ENCODE measurements around the gene CARF. TPM values are rescaled to one million over a fixed set of nuclear protein-coding genes. Genes with fewer than 3 reads are reported as not detected.
"Not testable (repeated sequence)": the region's sequence is repeated elsewhere in the genome, so short reads cannot be mapped to it uniquely, and the experiment has no call there.

CARF gene
- total RNA-seq, 1 experiment from 2014 or later: 4.9 TPM

- POLR2A ChIA-PET: no interaction called here
- no peak for DNase-seq
- no peaks in the 10 kb centered on the region for H3K27me3 Mint-ChIP-seq (ENCODE audit: insufficient read depth, unreplicated experiment)
- Histone ChIP-seq H3K36me3 (ENCODE audit: control insufficient read depth, insufficient read depth, low read length) (no peaks in the 10 kb centered on the region; the same call in 1 of the 2 replicates), H3K4me1 (no peaks in the 10 kb centered on the region), H3K9me3 (peaks cover 4% of the 10 kb centered on the region), H3K27me3 (replicated peaks; ENCODE audit: control insufficient read depth, insufficient read depth, low read length) (no peaks in the 10 kb centered on the region), H3K4me3 (ENCODE audit: low read depth, low read length) (no peak overlapping the region)
- H3K4me1 Mint-ChIP-seq (ENCODE audit: low read depth, unreplicated experiment): no peaks in the 10 kb centered on the region
- no peak overlapping the region for H3K4me3 Mint-ChIP-seq (ENCODE audit: unreplicated experiment)
- H3K9me3 Mint-ChIP-seq (ENCODE audit: unreplicated experiment): peaks cover 35% of the 10 kb centered on the region
- intact Hi-C loops (cut with micrococcal nuclease; ENCODE audit: unreplicated experiment): no loop called here
- H3K27ac Mint-ChIP-seq (ENCODE audit: unreplicated experiment): no peak overlapping the region
- TF ChIP-seq CTCF (IDR thresholded peaks at IDR 0.05; ENCODE audit: insufficient read depth in 1 of 2, low read depth in 1 of 2, low read length in 1 of 2, severe bottlenecking in 1 of 2, unreplicated experiment in 1 of 2): no peak
- CTCF ChIA-PET: no interaction called here
- no TSS peak for BruUV-seq (replicated peaks)
- no peaks in the 10 kb centered on the region for H3K36me3 Mint-ChIP-seq (ENCODE audit: insufficient read depth, unreplicated experiment)
These were observed 33.4 kb downstream of the CARF start for GRCh38 chr2:202945497-202945896.

- DNase-seq; CTCF ChIA-PET; H3K36me3 Mint-ChIP-seq (ENCODE audit: insufficient read depth, unreplicated experiment); BruUV-seq (replicated peaks); H3K4me1 Mint-ChIP-seq (ENCODE audit: low read depth, unreplicated experiment); H3K36me3 ChIP-seq (ENCODE audit: control insufficient read depth, insufficient read depth, low read length); H3K4me3 ChIP-seq (ENCODE audit: low read depth, low read length); H3K4me3 Mint-ChIP-seq (ENCODE audit: unreplicated experiment); H3K4me1 ChIP-seq; H3K27ac Mint-ChIP-seq (ENCODE audit: unreplicated experiment); H3K27me3 ChIP-seq (replicated peaks; ENCODE audit: control insufficient read depth, insufficient read depth, low read length); intact Hi-C loops (cut with micrococcal nuclease; ENCODE audit: unreplicated experiment); H3K27me3 Mint-ChIP-seq (ENCODE audit: insufficient read depth, unreplicated experiment); H3K9me3 ChIP-seq: not testable (repeated sequence)
- peaks cover 35% of the 10 kb centered on the region for H3K9me3 Mint-ChIP-seq (ENCODE audit: unreplicated experiment)
- POLR2A ChIA-PET: interaction anchor here (0.7 kb wide), 1 partner anchor 365 kb away, joined by 4 read pairs; no protein-coding TSS in a partner anchor
These were observed 37.3 kb downstream of the CARF start for GRCh38 chr2:202949333-202949732.

- intact Hi-C loops (cut with micrococcal nuclease; ENCODE audit: unreplicated experiment): no loop called here
- H3K27ac Mint-ChIP-seq (ENCODE audit: unreplicated experiment): no peak overlapping the region
- H3K4me1 Mint-ChIP-seq (ENCODE audit: low read depth, unreplicated experiment): peaks cover under 1% of the 10 kb centered on the region
- CTCF ChIA-PET: no interaction called here
- POLR2A ChIA-PET: no interaction called here
- BruUV-seq (replicated peaks): no TSS peak
- H3K27me3 ChIP-seq (replicated peaks; ENCODE audit: control insufficient read depth, insufficient read depth, low read length): no peaks in the 10 kb centered on the region
- peaks cover 27% of the 10 kb centered on the region for H3K9me3 Mint-ChIP-seq (ENCODE audit: unreplicated experiment)
- H3K9me3 ChIP-seq: peaks cover 4% of the 10 kb centered on the region
- H3K4me3 Mint-ChIP-seq (ENCODE audit: unreplicated experiment): no peak overlapping the region
- H3K36me3 Mint-ChIP-seq (ENCODE audit: insufficient read depth, unreplicated experiment): no peaks in the 10 kb centered on the region
- no peaks in the 10 kb centered on the region for H3K27me3 Mint-ChIP-seq (ENCODE audit: insufficient read depth, unreplicated experiment)
- H3K36me3 ChIP-seq (ENCODE audit: control insufficient read depth, insufficient read depth, low read length): no peaks in the 10 kb centered on the region
- no peaks in the 10 kb centered on the region for H3K4me1 ChIP-seq
- no peak for DNase-seq
- no peak overlapping the region for H3K4me3 ChIP-seq (ENCODE audit: low read depth, low read length)
- no peak for TF ChIP-seq CTCF (IDR thresholded peaks at IDR 0.05; ENCODE audit: insufficient read depth in 1 of 2, low read depth in 1 of 2, low read length in 1 of 2, severe bottlenecking in 1 of 2, unreplicated experiment in 1 of 2)
These were observed 38.5 kb downstream of the CARF start for GRCh38 chr2:202950592-202950991.

GRCh38 chr2:202960524-202960923 lies 48.4 kb downstream of the CARF start:
- Mint-ChIP-seq H3K4me3 (ENCODE audit: unreplicated experiment) (no peak overlapping the region), H3K27ac (ENCODE audit: unreplicated experiment) (no peak overlapping the region), H3K36me3 (ENCODE audit: insufficient read depth, unreplicated experiment) (no peaks in the 10 kb centered on the region), H3K9me3 (ENCODE audit: unreplicated experiment) (no peaks in the 10 kb centered on the region), H3K27me3 (ENCODE audit: insufficient read depth, unreplicated experiment) (no peaks in the 10 kb centered on the region), H3K4me1 (ENCODE audit: low read depth, unreplicated experiment) (peaks cover 6% of the 10 kb centered on the region)
- Histone ChIP-seq H3K4me1 (no peaks in the 10 kb centered on the region; the same call in 1 of the 2 replicates), H3K4me3 (ENCODE audit: low read depth, low read length) (no peak overlapping the region), H3K27me3 (replicated peaks; ENCODE audit: control insufficient read depth, insufficient read depth, low read length) (no peaks in the 10 kb centered on the region), H3K9me3 (no peaks in the 10 kb centered on the region), H3K36me3 (ENCODE audit: control insufficient read depth, insufficient read depth, low read length) (no peaks in the 10 kb centered on the region)
- CTCF ChIA-PET: no interaction called here
- TF ChIP-seq CTCF (IDR thresholded peaks at IDR 0.05; ENCODE audit: insufficient read depth in 1 of 2, low read depth in 1 of 2, low read length in 1 of 2, severe bottlenecking in 1 of 2, unreplicated experiment in 1 of 2): no peak
- POLR2A ChIA-PET: no interaction called here
- intact Hi-C loops (cut with micrococcal nuclease; ENCODE audit: unreplicated experiment): no loop called here
- BruUV-seq (replicated peaks): no TSS peak
- no peak for DNase-seq
